Measurements from ENCODE around the gene ITGAD.

- TF ChIP-seq, protein P1, sequence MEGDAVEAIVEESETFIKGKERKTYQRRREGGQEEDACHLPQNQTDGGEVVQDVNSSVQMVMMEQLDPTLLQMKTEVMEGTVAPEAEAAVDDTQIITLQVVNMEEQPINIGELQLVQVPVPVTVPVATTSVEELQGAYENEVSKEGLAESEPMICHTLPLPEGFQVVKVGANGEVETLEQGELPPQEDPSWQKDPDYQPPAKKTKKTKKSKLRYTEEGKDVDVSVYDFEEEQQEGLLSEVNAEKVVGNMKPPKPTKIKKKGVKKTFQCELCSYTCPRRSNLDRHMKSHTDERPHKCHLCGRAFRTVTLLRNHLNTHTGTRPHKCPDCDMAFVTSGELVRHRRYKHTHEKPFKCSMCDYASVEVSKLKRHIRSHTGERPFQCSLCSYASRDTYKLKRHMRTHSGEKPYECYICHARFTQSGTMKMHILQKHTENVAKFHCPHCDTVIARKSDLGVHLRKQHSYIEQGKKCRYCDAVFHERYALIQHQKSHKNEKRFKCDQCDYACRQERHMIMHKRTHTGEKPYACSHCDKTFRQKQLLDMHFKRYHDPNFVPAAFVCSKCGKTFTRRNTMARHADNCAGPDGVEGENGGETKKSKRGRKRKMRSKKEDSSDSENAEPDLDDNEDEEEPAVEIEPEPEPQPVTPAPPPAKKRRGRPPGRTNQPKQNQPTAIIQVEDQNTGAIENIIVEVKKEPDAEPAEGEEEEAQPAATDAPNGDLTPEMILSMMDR (IDR thresholded peaks at IDR 0.05; ENCODE audit: low read depth, low read length, missing input control) = no peak
- no peak for TF ChIP-seq REST (IDR thresholded peaks at IDR 0.05)
- no peak for TF ChIP-seq TAF1 (conservative IDR thresholded peaks at IDR 0.05)
- no peak for TF ChIP-seq MAX (IDR thresholded peaks at IDR 0.05)
- TF ChIP-seq EGR1 (IDR thresholded peaks at IDR 0.05; ENCODE audit: low read depth in 2 of 2) = no peak
- TF ChIP-seq RAD21 (IDR thresholded peaks at IDR 0.05) = no peak
- TF ChIP-seq GABPA (IDR thresholded peaks at IDR 0.05 in 1 of 2, conservative IDR thresholded peaks at IDR 0.05 in 1 of 2) = no peak
- TF ChIP-seq SP1 (IDR thresholded peaks at IDR 0.05) = no peak
- TF ChIP-seq, protein P2, sequence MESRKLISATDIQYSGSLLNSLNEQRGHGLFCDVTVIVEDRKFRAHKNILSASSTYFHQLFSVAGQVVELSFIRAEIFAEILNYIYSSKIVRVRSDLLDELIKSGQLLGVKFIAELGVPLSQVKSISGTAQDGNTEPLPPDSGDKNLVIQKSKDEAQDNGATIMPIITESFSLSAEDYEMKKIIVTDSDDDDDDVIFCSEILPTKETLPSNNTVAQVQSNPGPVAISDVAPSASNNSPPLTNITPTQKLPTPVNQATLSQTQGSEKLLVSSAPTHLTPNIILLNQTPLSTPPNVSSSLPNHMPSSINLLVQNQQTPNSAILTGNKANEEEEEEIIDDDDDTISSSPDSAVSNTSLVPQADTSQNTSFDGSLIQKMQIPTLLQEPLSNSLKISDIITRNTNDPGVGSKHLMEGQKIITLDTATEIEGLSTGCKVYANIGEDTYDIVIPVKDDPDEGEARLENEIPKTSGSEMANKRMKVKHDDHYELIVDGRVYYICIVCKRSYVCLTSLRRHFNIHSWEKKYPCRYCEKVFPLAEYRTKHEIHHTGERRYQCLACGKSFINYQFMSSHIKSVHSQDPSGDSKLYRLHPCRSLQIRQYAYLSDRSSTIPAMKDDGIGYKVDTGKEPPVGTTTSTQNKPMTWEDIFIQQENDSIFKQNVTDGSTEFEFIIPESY (IDR thresholded peaks at IDR 0.05) = no peak
- no peak for TF ChIP-seq YY1 (IDR thresholded peaks at IDR 0.05)
These were observed 10.6 kb downstream of the ITGAD start for GRCh38 chr16:31403590-31404352.
